Hematopoietic multipotent progenitor cell treated with erythropoietin and hydrocortisone succinate and interleukin-3 and kit ligand, for 15 days (in vitro differentiated cells): ENCODE measurements around the gene C1QTNF5.

Experiments used
- DNase-seq: peaks from one replicate; pipeline ENCODE4 v3.0.0-alpha.2; 2015; ENCODE audit warnings: low spot score

C1QTNF5 gene

DNA sequence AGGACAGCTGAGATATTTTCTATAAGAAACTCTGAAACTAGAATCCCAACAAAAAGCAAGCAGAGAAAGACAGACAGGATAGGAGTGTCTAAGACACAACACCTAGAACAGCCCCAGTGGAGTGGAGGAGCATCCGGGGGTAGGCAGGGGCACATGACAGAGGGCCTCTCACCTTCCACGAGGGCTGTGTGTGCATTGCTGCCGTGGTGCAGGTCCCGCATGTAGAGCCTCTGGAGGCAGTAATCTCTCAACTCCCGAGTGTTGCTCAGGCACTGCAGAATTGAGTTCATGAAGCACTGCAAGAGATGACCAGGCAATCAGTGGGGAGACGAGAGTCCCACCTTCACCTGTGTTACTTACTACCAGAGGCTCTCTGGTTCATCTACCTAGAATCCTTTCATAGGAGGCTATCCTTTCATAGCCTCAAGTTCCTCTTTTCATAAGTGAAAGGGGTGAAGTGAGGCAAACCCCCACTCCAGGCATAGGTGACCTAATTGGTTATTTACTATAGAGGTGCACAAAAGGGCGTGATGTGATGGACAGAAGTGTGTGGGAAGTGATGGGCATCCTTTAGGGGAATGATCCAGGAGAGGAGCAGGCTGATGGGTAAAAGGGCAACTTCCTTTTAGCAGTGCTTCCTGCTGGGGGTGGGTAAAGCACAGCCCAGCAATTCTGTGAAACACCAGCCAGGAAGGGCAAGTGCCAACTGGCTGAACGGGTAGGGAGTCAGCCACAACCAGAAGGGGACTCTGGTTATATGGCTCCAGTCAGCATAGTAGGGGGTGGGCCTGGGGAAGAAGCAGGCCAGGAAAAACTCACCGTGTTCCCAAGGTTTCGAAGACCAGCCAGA, 18.9 kb upstream of the C1QTNF5 start:
- DNase-seq = no peak

DNA sequence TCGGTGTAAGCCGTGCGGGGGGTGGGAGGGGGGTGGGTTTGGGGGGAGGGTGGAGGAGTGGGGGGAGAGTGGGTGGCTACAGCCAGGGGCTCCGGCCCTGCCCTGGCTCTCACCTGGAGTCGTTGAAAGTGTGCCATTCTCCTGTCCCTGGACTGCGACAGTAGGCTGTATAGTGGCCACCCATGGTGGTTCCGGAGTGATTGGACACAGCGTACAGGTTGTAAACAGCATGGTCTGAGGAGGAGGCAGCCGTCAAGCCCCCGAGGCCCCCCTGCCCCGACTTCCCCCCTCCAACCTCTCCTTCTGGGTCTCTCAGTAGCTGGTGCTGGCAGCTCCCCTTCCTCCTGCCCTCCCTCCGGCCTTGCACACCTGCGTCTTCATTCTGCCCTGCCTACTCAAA, 16.4 kb upstream of the C1QTNF5 start:
- no peak for DNase-seq

- DNase-seq = peak; percentile 58
Observed at GRCh38 chr11:119356349-119357031, 15.8 kb upstream of the C1QTNF5 start.

- DNase-seq = no peak
Observed at GRCh38 chr11:119355091-119355843, 14.6 kb upstream of the C1QTNF5 start.

DNA sequence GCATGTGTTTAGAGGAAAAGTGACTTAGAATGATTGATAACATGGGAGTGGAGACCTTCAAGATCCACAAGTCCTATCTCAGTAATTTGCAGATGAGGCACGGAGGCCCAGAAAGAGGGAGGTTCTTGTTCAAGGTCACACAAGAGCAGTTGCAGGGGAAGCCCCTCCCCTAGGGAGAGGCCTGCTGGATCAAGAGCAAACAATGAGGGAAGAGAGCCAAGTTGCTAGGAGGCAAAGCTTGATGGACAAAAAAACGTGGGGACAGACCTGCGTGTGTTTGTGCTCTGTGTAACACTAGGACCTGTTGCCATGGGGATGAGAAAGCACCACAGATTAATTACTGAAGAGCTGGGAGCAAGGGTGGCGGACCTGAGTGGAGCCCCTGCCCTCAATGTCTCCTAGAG, 12.2 kb upstream of the C1QTNF5 start:
- DNase-seq = no peak

DNA sequence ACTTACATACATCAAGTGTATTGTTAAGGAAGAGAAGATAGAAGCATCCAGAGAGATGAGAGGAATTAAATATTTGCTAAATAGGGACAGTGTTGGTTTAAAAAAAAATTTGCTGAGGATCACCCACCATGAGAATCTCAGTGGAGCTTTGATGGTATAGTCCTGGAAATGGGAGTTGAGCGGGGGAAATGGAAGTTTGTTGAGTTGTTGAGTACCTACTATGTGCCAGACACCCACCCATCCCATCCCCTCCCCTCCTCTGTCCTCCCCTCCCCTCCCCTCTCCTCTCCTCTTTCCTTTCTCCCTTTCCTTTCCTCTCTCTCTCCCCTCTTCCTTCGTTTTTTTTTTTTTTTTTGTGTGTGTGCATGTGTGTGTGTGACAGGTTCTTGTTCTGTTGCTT, 10.5 kb upstream of the C1QTNF5 start:
- DNase-seq = no peak

DNA sequence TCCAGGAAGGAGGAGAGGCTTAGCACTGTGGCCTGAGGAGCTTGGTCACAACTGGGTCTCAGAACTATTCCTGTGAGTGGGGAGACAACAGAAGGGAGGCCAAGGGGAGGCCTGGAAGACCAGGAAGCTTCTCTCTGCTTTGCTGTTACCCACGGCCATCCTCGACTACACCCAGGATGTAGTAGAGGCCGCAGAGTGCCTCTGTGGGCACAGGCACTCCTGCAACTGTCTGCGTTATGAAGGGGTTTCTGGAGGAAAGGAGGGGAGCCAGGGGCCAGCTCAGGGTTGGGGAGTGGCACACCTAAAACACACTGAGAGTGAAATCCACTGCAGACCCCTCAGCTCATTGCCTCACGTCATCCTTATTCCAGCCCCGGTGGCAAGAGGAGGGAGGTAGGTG, 9.6 kb upstream of the C1QTNF5 start:
- DNase-seq = no peak

- DNase-seq = no peak
Observed at GRCh38 chr11:119347940-119348605, 7.4 kb upstream of the C1QTNF5 start.

GRCh38 chr11:119347242-119347641, 6.6 kb upstream of the C1QTNF5 start:
- no peak for DNase-seq

GRCh38 chr11:119346605-119347004, 5.9 kb upstream of the C1QTNF5 start, which contains the start of gene MFRP:
Gene MFRP, minus strand, starts transcription at chr11:119346705. Its CDS starts 192 bp downstream, at chr11:119346513.
- DNase-seq = no peak

DNA sequence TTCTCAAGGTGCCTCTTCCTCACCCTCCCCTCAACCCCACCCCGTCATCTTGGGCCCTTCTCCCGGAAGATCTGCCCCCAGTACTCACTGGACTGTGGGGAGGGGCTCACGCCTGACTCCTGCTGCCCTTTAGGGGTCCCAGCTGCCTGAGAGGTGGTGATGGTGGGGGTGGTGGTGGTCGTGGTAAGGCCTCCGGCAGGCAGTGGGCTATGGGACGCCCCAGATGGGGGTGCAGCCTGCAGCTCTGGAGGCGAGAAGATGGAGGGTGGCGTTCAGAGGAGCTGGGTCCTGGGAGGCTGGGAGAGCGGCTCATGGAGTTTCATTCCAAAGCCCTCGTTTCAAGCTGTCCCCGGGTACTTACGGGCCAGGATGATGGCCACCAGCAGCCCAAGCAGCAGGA, 5.0 kb upstream of the C1QTNF5 start:
- DNase-seq = no peak

DNA sequence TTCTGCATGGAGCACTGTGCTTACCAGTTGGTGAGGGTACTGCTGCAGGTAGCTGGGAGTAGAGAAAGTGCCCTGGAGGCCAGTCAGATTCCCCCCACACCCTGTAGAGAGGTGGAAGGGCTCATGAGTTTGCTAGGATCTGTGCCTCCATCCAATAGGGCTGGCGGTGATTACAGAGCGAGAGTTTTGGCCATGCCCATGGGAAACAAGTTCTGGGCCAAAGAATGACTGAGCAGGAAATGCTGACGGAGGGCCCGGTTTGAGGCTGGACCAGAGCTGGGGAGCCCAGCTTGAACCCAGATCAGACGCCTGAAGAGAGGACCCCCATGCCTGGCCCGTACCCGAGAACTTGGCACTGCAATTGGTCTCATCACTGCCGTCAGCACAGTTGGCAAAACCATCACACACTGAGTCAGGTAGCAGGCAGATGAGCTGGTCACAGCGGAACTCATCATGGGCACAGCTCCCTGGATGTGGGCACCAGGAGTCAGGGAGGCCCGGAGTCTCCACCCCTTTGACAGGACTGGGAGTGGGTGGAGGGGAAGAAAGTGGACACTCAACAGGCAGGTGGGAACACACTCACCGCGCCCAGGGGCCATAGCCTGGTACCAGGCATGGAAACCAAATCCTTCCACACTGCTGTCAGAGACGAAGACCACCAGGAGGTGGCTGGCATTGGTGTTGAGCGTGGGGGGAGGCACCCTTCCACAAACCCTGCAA, 3.8 kb upstream of the C1QTNF5 start:
- DNase-seq = no peak

- DNase-seq = no peak
Observed at GRCh38 chr11:119343726-119344125, 3.0 kb upstream of the C1QTNF5 start.

- DNase-seq = no peak
Observed at GRCh38 chr11:119342362-119343130, 1.9 kb upstream of the C1QTNF5 start.

GRCh38 chr11:119342023-119342300, 1.3 kb upstream of the C1QTNF5 start:
- DNase-seq = no peak

GRCh38 chr11:119341222-119342022, 739 bp upstream of the C1QTNF5 start:
- DNase-seq = no peak

GRCh38 chr11:119339589-119340334, 921 bp downstream of the C1QTNF5 start:
- peak; percentile 31 for DNase-seq

DNA sequence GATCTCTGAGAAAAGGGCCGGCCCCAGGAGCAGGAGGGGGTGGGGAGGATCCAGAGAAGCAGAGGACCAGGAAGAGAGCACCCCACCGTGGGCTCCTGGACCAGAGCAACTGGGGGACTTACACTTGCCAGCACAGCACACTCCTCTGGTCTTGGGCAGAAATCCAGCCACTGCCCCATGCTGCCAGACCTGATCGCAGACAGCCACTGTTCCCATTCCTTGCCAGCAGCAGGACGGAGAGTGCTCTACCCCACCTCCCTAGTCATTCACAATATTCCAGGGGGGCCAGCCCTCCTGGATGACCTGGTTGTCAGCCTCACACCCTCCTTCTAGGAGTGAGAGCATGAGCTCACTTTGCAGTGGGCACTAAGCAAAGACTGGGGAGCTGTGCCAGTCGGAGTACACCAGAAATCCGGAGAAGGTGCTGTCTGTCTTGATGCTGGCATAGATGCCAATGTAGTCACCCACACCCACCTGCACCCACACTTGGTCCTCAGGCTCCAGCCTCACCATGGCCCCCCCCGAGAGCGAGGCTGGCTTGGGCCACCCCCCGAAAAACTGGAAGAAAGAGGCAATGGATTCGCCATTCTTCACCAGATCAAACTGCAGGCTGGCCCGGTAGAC, 1.6 kb downstream of the C1QTNF5 start:
- DNase-seq = no peak
